DND-41 (cell line): ENCODE measurements around the gene GUCY2D.

Experiments
- ATAC-seq: fragments of 200-7000 bp; cut with Tn5 transposase; 3 replicates; pipeline ENCODE4 v1.9.1; 2021; ENCODE audit warnings: low read depth; ENCODE audit not compliant: insufficient read depth
- DNase-seq: peaks from one replicate; pipeline ENCODE4 v3.0.0-alpha.2; 2020
- H2AFZ ChIP-seq: 2 replicates; pipeline ENCODE4 v1.6.0; 2012; ENCODE audit warnings: low read depth, low read length
- H3K27ac ChIP-seq: 2 replicates; pipeline ENCODE4 v1.5.1; 2012; ENCODE audit warnings: low read length, inconsistent platforms
- H3K27me3 ChIP-seq: fragments of 200-600 bp; sonication (generic); 2 replicates; pipeline ENCODE4 v1.6.0; 2012; ENCODE audit warnings: low read length, mild to moderate bottlenecking, inconsistent platforms; ENCODE audit not compliant: insufficient read depth, poor library complexity
- H3K36me3 ChIP-seq: 2 replicates; pipeline ENCODE4 v1.5.1; 2012; ENCODE audit warnings: low read length, inconsistent platforms; ENCODE audit not compliant: insufficient read depth
- H3K4me1 ChIP-seq: 2 replicates; pipeline ENCODE4 v1.5.1; 2012; ENCODE audit warnings: mild to moderate bottlenecking, low read length; ENCODE audit not compliant: insufficient read depth
- H3K4me2 ChIP-seq: 2 replicates; pipeline ENCODE4 v1.6.0; 2012; ENCODE audit warnings: mild to moderate bottlenecking, moderate library complexity, low read length, inconsistent platforms; ENCODE audit not compliant: insufficient read depth
- H3K4me3 ChIP-seq, 2 experiments: fragments of 200-600 bp in 1 of 2; shearing (Covaris generic) in 1 of 2; 2 replicates each; pipeline ENCODE4 v1.5.1; 2012 to 2016; ENCODE audit warnings: inconsistent platforms in 2 of 2, low read length in 2 of 2, mild to moderate bottlenecking in 2 of 2, low read depth in 1 of 2, moderate library complexity in 1 of 2
- H3K79me2 ChIP-seq: 2 replicates; pipeline ENCODE4 v1.6.0; 2012; ENCODE audit warnings: low read length, inconsistent platforms; ENCODE audit not compliant: insufficient read depth
- H3K9ac ChIP-seq: 2 replicates; pipeline ENCODE4 v1.6.0; 2012; ENCODE audit warnings: low read depth, mild to moderate bottlenecking, inconsistent platforms, low read length, moderate library complexity
- H3K9me3 ChIP-seq: 2 replicates; pipeline ENCODE4 v1.5.1; 2012; ENCODE audit warnings: low read length, moderate library complexity, mild to moderate bottlenecking, inconsistent platforms; ENCODE audit not compliant: insufficient read depth, severe bottlenecking
- H4K20me1 ChIP-seq: 2 replicates; pipeline ENCODE4 v1.6.0; 2012; ENCODE audit warnings: low read length; ENCODE audit not compliant: insufficient read depth
- EZH2 ChIP-seq: IDR thresholded peaks from 3 replicates; pipeline ENCODE4 v1.6.1; 2012; ENCODE audit warnings: borderline replicate concordance, low read depth, mild to moderate bottlenecking, moderate library complexity, low read length, inconsistent platforms; ENCODE audit not compliant: severe bottlenecking
- TF ChIP-seq, protein P1 (sequence below): IDR thresholded peaks from 2 replicates; pipeline ENCODE4 v1.5.1; 2012; ENCODE audit warnings: borderline replicate concordance, low read length, moderate library complexity, mild to moderate bottlenecking; ENCODE audit not compliant: poor library complexity, severe bottlenecking; ENCODE audit errors: extremely low read depth

Gene GUCY2D

DNA sequence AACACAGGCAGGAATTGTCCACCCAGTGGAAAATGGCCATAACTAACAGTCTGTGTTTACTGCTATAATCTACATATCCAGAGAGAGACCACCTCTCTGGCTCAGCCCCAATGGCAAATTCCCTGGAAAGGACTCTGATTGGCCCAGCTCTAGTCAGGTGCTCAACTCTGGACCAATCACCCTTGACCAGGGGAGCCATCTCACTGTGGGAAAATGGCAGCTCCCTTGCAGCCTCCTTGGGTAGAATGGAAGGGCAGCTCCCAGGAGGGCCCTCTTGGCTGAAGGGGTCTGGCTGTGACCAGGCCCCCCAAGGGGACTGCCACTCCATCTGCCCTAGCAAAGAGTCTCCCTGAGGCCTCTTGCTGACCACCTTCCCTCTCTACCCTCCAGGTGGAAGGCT, 39.6 kb downstream of the GUCY2D start:
- TF ChIP-seq EZH2 = no peak
- TF ChIP-seq, protein P1, sequence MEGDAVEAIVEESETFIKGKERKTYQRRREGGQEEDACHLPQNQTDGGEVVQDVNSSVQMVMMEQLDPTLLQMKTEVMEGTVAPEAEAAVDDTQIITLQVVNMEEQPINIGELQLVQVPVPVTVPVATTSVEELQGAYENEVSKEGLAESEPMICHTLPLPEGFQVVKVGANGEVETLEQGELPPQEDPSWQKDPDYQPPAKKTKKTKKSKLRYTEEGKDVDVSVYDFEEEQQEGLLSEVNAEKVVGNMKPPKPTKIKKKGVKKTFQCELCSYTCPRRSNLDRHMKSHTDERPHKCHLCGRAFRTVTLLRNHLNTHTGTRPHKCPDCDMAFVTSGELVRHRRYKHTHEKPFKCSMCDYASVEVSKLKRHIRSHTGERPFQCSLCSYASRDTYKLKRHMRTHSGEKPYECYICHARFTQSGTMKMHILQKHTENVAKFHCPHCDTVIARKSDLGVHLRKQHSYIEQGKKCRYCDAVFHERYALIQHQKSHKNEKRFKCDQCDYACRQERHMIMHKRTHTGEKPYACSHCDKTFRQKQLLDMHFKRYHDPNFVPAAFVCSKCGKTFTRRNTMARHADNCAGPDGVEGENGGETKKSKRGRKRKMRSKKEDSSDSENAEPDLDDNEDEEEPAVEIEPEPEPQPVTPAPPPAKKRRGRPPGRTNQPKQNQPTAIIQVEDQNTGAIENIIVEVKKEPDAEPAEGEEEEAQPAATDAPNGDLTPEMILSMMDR = no peak
- no peak overlapping the region for H2AFZ ChIP-seq

DNA sequence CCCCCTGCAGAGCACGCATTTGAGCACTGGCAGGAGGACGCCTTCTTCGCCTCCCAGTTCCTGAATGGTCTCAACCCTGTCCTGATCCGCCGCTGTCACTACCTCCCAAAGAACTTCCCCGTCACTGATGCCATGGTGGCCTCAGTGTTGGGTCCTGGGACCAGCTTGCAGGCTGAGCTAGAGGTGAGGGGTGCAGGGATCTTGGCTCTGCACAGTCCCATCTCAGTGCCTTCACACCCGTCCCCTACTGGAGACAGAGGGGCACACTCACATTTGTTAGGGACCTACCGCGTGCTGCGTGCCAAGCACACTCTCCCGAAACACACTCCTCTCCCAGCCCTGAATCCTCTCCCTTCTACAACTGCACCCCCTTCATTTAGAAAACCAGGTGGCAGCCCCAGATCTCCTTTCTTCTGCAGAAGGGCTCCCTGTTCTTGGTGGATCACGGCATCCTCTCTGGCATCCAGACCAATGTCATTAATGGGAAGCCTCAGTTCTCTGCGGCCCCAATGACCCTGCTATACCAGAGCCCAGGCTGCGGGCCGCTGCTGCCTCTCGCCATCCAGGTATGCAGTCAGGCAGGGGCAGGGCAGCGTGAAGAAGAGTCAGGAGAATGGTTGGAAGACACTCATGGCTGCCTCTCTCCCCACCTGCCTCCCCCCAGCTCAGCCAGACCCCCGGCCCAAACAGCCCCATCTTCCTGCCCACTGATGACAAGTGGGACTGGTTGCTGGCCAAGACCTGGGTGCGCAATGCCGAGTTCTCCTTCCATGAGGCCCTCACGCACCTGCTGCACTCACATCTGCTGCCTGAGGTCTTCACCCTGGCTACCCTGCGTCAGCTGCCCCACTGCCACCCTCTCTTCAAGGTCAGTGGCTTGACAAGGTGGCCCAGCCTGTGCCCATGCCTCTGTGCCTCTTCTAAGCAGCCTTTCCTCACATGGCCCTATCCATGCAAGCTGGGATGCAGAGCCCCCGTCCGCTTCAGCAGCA, 42.7 kb downstream of the GUCY2D start:
- H3K36me3 ChIP-seq = no peaks in the 10 kb centered on the region

More for the DNA sequence above, 39.6 kb downstream of the GUCY2D start:
- Histone ChIP-seq H3K4me1 (no peaks in the 10 kb centered on the region), H3K4me3 (no peak overlapping the region), H3K9ac (no peak overlapping the region), H3K27ac (no peak overlapping the region), H4K20me1 (no peaks in the 10 kb centered on the region), H3K36me3 (no peaks in the 10 kb centered on the region), H3K79me2 (no peaks in the 10 kb centered on the region), H3K9me3 (no peaks in the 10 kb centered on the region), H3K27me3 (peaks cover 19% of the 10 kb centered on the region), H3K4me2 (no peak overlapping the region)
- ATAC-seq (no peak), DNase-seq (no peak)

DNA sequence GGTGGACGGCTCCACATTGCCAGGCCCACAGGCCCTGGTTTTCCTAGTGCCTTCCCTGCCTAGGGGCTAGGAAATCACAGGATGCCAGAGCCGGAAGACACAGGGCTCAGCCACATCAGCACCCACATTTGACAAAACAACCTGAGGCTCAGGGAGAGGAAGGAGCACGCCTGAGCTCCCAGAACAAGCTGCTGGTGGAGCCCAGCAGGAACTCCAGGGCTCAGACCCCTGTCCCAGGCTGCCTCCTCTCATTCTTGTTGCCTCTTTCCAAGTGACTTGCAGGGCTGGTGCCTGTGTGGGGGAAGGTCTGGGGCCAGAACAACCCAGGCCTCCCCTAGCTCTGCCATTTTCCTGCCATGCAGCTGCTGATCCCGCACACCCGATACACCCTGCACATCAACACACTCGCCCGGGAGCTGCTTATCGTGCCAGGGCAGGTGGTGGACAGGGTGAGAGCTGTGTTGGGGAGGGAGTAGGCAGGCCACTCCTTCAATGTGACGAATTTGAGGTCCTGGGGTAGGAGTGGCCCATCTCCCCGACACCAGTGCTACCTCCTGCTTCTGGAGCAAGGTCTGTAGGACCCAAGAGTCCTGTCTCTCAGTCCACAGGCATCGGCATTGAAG, 44.0 kb downstream of the GUCY2D start:
- no peaks in the 10 kb centered on the region for H3K4me1 ChIP-seq
- H4K20me1 ChIP-seq = no peaks in the 10 kb centered on the region
- no peak overlapping the region for H3K4me3 ChIP-seq
- DNase-seq (no peak), ATAC-seq (no peak)
- H3K27ac ChIP-seq = no peak overlapping the region
- TF ChIP-seq EZH2 = no peak
- TF ChIP-seq, protein P1 = no peak
- H3K9ac ChIP-seq = no peak overlapping the region
- no peaks in the 10 kb centered on the region for H3K79me2 ChIP-seq
- H3K27me3 ChIP-seq = peaks cover 19% of the 10 kb centered on the region
- H3K9me3 ChIP-seq = no peaks in the 10 kb centered on the region
- no peaks in the 10 kb centered on the region for H3K36me3 ChIP-seq
- H3K4me2 ChIP-seq = no peak overlapping the region
- H2AFZ ChIP-seq = no peak overlapping the region

More for the DNA sequence above, 42.7 kb downstream of the GUCY2D start:
- Histone ChIP-seq H3K27ac (no peak overlapping the region), H4K20me1 (no peaks in the 10 kb centered on the region), H3K4me1 (no peaks in the 10 kb centered on the region), H3K9me3 (no peaks in the 10 kb centered on the region), H3K79me2 (no peaks in the 10 kb centered on the region), H3K4me2 (no peak overlapping the region), H3K4me3 (no peak overlapping the region), H3K27me3 (peaks cover 19% of the 10 kb centered on the region), H3K9ac (no peak overlapping the region), H2AFZ (no peak overlapping the region)
- no peak for TF ChIP-seq EZH2
- TF ChIP-seq, protein P1 = no peak
- no peak for ATAC-seq
- no peak for DNase-seq
